ENCODE results near the gene NOSIP.
"Not testable (repeated sequence)": the region's sequence is repeated elsewhere in the genome, so short reads cannot be mapped to it uniquely, and the experiment has no call there.

NOSIP gene, protein sequence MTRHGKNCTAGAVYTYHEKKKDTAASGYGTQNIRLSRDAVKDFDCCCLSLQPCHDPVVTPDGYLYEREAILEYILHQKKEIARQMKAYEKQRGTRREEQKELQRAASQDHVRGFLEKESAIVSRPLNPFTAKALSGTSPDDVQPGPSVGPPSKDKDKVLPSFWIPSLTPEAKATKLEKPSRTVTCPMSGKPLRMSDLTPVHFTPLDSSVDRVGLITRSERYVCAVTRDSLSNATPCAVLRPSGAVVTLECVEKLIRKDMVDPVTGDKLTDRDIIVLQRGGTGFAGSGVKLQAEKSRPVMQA

DNA sequence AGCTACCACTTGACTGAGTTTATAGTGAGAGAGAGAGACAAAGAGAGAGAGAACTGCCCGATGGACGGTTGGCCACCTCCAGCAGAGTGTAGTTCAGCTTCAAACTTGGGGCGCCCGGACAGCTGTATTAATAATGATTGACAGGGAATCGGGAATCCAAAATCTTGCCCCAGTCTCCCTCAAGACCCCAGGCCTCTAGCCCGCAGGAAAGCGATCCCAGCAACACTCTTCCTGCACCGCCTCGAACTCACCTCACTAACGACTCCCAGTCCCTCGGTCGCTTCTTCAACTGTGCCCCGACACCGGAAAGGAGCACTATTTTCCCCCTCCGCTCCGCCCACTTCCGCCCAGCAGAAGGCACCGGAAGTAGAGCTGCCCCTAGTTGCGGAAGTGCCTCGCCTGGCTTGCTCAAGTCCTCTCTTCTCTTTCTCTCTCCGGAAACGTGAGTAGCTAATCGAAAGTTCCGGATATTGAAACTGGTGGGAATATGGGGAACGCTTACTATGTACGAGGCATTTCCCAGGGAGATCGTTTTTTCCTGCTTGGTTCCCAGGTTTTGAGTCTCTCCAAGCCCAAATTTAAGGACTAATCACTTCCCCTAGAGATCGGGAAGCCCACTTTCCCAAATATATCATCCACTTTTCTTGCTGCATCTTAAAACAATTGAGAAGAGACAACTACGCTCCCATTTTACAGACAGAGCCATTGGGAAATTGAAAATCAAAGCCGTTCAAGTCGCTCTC is at the start of gene NOSIP:
NOSIP (minus strand) TSS at position 293 of the 743 bp plus-strand sequence. CDS start 19,865 bp downstream, outside the sequence.
- DNase-seq (ENCODE audit: low spot score) = peak; percentile 97

DNA sequence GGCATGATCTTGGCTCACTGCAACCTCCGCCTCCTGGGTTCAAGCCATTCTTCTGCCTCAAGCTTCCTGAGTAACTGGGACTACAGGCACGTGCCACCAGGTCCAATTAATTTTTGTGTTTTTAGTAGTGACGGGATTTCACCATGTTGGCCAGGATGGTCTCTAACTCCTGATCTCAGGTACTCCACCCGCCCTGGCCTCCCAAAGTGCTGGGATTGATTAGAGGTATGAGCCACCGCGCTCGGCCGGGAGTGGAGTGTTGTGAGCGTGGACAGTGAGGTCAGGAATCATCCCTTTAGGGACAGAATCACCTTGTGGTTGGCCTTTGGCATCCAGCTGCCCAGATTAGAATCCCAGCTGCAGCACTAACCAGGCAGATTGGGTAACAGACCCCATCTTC is 49.3 kb upstream of the NOSIP start:
- no peak for DNase-seq (ENCODE audit: low spot score)

DNA sequence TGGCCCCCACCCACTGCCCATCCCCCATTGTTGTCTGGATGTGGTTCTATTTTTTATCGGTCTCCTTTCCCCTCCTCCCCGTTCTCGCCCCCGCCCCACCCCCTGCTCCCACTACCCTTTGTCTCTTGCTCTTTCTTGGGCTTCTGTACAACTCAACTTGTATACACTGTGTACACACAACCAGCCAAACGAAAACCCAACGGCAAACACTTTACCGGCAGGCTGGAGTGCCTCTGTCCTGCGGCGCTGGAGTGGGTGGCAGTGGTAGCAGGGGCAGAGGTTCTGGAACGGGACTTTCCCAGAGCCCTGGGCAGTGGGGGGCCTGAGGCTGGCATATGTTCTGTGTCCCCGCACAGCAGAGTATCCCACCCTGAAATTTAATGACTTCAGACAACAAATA is 45.9 kb upstream of the NOSIP start:
- DNase-seq (ENCODE audit: low spot score) = no peak

DNA sequence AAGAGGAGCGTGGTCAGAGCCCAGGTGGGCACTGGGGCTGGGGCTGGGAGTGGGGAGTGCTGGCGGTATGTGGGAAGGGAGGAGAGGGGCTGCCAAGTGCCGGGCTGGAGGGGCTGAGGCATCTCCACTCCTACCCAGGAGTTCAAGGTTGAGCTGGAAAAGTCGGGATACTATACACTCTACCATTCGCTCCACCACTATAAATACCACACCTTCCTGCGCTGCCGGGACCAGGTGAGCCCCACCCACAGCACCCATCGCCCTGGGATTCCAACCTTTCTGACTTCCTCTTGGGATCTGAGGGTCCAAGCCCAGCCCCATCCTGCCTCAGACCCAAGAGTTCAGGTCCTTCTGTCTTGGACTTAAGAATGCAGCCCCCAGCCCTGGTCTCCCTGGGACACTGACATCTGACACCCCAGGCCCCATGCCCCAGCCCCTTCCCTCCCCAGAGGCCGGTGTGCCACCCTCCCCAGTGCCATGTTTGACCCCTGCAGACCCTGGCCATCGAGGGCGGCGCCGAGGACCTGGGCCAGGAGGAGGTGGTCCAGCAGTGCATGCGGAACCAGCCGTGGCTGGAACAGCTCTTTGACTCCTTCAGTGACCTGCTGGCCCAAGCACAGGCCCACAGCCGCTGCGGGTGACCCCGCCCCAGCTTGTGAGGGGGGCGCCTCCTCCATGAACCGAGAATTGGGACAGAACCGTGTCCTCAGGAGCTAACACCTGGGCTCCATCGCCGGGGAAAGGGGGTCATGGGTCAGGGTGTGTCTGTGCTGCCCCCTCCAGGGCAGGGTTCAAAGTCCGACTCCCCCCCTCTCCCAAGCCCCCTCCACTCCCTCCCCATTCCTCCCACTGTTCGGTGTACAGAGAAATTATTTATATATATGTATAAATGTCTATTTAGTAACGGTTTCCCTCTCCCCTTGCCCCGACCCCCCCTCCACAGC is 44.9 kb upstream of the NOSIP start:
- DNase-seq (ENCODE audit: low spot score) = no peak

DNA sequence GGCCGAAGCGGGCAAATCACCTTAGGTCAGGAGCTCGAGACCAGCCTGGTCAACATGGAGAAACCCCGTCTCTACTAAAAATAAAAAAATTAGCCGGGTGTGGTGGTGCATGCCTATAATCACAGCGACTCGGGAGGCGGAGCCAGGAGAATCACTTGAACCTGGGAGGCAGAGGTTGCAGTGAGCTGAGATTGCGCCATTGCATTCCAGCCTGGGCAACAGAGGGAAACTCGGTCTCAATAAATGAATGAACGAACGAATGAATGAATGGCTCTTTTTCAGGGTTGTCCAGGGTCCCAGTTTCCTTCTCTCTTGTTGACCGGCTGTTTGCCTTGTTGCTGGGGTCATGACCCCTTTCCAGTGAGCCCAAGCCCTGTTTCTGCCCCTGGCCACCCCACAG is 37.5 kb upstream of the NOSIP start:
- DNase-seq (ENCODE audit: low spot score) = not testable (repeated sequence)

DNA sequence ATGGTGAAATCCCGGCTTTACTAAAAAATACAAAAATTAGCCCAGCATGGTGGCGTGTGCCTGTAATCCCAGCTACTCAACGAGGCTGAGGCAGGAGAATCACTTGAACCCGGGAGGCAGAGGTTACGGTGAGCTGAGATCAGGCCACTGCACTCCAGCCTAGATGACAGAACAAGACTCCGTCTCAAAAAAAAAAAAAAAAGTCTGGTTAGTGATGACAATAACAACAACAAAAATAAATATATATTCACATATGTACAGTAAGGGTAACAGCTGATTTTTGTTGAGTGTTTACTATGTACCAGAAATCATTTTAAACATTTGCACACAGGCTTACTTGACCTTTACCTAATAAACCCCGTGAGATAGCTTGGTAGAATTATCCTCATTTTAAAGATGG is 36.6 kb upstream of the NOSIP start:
- DNase-seq (ENCODE audit: low spot score) = no peak

DNA sequence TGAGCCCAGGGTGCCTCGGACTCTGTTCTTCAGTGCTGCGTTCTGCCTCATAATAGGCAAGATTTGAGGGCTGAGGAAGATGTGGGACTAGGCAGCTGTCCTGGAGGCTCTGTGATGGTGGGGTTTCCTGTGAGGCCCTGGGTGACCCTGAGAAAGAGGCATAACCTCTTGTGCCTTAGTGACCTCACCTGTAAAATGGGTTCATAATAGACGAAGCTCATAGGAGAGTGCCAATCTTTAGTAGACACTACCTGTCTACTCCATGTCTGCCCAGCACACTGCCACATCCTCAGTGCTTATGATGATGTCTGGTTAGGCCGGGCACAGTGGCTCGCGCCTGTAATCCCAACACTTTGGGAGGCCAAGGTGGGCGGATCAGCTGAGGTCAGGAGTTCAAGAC is 36.2 kb upstream of the NOSIP start:
- no peak for DNase-seq (ENCODE audit: low spot score)

DNA sequence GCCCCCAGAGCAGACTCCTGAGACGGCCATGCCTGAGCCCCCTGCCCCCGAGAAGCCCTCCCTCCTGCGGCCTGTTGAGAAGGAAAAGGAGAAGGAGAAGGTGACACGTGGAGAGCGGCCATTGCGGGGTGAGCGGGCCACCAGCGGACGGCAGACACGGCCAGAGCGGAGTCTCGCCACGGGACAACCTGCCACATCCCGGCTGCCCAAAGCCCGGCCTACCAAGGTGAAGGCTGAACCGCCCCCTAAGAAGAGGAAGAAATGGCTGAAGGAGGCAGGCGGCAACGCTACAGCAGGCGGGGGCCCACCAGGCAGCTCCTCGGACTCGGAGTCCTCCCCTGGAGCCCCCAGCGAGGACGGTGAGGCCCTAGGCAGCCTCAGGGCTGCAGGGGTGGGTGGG is 35.5 kb upstream of the NOSIP start:
- DNase-seq (ENCODE audit: low spot score) = no peak

DNA sequence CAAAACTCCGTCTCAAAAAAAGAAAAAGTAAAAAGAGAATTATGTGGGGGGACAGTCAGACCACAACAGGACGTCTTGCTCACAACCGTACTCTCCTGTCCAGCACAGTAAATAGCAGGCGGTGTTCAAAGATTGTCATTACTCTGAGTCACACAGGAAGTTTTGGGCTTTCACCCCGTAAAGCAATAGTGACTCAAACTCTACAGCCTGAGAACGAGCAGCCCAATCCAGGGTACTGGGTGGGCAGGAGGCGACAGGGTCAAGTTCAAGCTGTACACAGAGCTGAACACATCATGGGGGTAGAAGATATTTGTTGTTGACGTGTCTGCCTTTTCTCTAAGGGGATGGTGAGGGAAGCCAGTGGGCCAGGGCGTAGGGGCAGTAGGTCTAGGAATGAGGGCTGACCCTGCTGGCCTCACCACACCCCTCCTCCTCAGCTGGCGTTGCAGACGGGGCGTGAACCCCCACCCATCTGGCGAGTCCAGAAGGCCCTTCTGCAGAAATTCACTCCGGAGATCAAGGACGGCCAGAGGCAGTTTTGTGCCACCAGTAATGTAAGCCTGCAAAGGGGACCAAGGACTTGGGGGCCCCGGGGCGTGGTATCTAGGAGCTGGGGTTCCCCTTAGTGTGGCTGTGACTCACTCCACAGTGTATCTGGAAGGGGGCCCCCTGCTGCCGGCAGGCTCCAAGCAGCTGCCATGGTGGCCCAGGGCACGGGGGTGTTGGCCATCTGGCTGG is 33.9 kb upstream of the NOSIP start:
- DNase-seq (ENCODE audit: low spot score) = no peak

DNA sequence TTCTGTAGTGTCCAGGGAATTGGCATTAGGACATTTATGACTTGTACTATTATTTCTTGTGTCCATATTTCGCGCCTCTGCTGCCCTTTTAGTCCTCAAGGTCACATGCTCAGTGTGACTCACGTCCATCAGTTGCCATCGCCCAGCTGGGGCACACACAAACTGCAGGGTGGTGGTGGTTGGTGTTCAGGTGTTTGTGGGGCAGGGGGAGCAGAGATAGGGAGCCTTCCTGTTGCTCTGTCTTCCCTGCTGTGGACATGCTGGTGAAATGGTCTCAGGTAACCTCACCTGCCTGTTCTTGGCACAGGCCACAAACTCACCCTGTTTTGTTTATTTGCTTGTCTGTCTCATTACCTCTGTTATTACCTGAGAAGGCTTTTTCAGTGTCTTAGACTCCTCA is 33.0 kb upstream of the NOSIP start:
- DNase-seq (ENCODE audit: low spot score) = no peak

DNA sequence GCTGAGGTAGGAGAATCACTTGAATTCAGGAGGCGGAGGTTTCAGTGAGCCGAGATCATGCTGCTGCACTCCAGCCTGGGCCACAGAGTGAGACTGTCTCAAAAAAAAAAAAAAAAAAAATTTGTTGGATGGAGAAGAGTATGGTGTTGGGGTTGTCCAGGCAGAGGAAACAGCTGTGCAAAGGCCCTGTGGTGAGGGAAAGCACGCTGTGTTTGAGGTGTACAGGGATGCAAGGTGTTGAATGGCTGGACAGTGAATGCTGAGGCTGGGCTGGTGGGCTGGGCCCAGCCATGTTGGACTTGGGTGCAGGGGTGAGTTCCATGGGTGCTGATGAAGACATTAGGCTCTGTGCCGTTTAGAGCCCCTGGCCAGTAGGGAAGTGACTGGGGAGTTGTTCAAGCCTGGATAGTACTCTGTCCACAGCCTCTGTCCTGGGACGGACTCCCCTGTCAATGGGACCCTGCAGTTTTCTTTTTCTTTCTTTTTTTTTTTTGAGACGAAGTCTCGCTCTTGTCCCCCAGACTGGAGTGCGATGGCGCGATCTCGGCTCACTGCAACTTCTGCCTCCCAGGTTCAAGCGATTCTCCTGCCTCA is 29.2 kb upstream of the NOSIP start:
- DNase-seq (ENCODE audit: low spot score) = no peak

DNA sequence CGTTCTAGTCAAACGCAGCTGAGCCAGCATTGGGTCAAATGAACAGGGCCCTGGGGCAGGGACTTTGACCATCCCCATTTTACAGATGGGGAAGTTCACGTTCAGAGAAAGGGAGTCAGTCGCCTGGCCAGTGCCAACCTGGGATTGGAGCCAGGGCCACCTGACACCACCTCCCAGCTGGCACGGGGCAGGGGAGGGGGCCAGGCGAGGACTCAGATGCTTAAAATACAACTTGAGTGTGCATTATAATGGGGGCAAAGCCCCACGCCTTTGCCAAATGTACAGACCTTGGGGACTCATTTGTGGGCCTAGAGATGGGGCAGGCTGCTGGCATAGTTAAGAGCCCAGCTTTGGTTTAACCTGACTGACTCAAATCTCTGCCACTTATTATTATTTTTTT is 25.2 kb upstream of the NOSIP start:
- no peak for DNase-seq (ENCODE audit: low spot score)

DNA sequence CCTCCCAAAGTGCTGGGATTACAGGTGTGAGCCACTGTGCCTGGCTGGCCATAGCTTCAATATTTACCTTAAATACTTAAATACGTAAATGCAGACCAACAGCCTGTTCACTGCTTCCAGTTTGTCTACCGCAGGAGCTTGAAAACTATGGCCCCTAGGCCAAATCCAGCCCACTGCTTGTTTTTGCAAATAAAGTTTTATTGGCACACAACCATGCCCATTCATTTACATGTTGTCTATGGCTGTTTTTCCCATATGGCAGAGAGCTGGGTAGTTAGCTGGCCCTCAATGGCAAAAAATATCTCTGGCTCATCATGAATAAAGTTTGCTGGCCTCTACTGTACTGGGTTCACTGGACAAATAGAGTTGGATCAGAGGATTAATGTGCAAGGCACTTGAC is 22.4 kb upstream of the NOSIP start:
- no peak for DNase-seq (ENCODE audit: low spot score)

DNA sequence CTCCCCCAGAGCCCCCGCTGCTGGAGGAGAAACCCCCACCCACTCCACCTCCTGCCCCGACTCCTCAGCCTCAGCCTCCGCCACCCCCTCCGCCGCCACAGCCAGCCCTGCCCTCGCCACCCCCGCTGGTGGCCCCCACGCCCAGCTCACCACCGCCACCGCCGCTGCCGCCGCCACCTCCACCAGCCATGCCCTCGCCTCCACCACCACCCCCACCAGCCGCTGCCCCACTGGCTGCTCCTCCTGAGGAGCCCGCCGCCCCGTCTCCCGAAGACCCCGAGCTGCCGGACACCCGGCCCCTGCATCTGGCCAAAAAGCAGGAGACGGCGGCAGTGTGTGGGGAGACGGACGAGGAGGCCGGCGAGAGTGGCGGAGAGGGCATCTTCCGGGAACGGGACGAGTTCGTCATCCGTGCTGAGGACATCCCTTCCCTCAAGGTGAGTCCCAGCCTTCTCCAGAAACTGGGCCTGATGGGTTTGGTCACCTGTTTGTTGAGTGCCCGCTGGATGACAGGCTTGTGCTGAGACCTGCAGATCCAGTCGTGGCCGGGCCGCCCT is 21.2 kb upstream of the NOSIP start:
- no peak for DNase-seq (ENCODE audit: low spot score)

DNA sequence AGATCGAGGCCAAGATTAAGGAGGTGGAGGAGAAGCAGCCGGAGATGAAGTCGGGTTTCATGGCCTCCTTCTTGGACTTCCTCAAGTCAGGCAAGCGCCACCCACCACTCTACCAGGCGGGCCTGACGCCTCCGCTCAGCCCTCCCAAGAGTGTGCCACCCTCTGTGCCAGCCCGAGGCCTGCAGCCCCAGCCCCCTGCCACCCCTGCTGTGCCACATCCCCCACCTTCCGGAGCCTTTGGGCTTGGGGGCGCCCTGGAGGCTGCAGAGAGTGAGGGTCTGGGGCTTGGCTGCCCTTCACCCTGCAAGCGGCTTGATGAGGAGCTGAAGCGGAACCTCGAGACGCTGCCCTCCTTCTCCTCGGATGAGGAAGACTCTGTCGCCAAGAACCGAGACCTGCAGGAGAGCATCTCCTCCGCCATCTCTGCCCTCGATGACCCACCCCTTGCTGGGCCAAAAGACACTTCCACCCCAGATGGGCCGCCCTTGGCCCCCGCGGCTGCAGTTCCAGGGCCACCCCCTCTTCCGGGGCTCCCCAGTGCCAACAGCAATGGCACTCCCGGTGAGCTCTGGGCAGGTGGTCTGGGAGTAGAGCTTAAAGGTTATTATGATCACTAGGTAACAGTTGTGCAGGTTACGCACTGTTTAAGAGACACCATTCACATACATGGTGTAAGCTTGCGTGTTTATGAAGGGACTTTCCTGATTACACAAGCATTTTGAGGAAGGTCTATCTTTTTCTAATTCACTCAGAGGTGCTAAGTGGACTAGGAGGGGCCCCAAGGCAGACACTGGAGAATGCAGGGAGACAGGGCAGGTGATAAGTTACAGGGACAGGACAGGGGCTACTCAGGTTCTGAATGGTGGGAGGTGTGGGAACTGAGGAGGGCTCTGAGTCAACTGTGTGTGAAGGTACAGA is 19.3 kb upstream of the NOSIP start:
- DNase-seq (ENCODE audit: low spot score) = no peak

DNA sequence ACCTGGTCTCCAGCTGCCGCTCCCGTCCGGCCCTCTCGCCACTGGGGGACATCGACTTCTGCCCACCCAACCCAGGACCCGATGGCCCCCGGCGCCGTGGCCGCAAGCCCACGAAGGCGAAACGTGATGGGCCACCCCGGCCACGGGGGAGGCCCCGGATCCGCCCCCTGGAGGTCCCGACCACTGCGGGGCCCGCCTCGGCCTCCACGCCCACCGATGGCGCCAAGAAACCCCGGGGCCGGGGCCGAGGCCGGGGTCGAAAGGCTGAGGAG is 17.3 kb upstream of the NOSIP start:
- DNase-seq (ENCODE audit: low spot score) = no peak

DNA sequence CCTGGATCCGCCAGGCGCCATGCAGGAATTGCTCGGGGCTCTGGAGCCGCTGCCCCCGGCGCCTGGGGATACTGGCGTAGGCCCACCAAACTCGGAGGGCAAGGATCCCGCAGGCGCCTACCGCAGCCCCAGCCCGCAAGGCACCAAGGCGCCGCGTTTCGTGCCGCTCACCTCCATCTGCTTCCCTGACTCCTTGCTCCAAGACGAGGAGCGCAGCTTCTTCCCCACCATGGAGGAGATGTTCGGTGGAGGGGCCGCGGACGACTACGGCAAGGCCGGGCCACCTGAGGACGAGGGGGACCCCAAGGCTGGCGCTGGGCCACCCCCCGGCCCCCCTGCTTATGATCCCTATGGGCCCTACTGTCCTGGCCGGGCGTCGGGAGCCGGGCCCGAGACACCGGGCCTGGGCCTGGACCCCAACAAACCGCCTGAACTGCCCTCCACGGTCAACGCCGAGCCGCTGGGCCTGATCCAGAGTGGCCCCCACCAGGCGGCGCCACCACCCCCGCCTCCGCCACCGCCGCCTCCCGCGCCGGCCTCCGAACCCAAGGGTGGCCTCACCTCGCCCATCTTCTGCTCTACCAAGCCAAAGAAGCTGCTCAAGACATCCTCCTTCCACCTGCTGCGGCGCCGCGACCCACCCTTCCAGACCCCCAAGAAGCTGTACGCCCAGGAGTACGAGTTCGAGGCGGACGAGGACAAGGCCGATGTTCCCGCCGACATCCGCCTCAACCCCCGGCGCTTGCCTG is 16.8 kb upstream of the NOSIP start:
- no peak for DNase-seq (ENCODE audit: low spot score)

DNA sequence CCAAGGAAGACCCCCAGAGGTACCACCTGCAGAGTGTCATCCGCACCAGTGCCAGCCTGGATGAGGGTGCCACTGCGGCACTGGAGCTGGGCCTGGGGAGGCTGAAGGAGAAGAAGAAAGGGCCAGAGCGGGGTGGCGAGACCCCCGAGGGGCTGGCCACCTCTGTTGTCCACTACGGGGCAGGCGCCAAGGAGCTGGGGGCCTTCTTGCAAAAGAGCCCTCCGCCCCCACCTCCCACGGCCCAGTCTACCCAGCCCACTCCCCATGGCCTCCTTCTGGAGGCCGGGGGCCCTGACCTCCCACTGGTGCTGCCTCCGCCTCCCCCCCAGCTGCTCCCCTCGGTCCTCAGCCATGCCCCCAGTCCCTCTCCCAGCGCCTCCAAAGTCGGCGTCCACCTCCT is 16.1 kb upstream of the NOSIP start:
- DNase-seq (ENCODE audit: low spot score) = no peak

DNA sequence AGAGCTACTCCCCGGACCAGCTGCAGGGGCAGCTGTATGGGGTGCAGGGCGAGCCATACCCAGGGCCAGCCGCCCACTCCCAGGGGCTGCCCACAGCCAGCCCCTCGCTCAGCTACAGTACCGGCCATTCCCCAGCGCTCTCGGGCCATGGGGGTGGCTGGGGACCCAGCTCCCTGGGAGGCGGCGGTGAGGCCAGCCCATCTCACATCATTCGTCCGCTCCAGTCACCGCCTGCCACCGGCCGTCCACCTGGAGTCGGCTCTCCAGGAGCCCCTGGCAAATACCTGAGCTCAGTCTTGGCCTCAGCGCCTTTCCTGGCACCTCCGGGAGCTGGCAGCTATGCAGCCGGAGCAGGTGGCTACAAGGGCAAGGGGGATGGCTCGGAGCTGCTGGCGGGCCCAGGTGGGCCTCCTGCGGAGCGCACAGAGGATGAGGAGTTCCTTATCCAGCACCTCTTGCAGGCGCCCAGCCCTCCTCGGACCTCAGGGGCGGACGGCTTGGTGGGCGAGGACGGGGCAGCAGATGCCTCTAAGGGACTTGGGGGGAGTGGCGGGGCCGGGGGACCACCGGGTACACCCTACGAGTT is 15.6 kb upstream of the NOSIP start:
- no peak for DNase-seq (ENCODE audit: low spot score)

All from NAMALWA (cell line).